Measurements from ENCODE around the gene MOV10. TPM values are rescaled to one million over a fixed set of nuclear protein-coding genes. Genes with fewer than 3 reads are reported as not detected.
A peak's percentile ranks its signal among the peaks of the same experiment; 100 is the strongest.

MOV10 gene
- total RNA-seq, 1 donor from 2014 or later = 46.7 TPM

DNA sequence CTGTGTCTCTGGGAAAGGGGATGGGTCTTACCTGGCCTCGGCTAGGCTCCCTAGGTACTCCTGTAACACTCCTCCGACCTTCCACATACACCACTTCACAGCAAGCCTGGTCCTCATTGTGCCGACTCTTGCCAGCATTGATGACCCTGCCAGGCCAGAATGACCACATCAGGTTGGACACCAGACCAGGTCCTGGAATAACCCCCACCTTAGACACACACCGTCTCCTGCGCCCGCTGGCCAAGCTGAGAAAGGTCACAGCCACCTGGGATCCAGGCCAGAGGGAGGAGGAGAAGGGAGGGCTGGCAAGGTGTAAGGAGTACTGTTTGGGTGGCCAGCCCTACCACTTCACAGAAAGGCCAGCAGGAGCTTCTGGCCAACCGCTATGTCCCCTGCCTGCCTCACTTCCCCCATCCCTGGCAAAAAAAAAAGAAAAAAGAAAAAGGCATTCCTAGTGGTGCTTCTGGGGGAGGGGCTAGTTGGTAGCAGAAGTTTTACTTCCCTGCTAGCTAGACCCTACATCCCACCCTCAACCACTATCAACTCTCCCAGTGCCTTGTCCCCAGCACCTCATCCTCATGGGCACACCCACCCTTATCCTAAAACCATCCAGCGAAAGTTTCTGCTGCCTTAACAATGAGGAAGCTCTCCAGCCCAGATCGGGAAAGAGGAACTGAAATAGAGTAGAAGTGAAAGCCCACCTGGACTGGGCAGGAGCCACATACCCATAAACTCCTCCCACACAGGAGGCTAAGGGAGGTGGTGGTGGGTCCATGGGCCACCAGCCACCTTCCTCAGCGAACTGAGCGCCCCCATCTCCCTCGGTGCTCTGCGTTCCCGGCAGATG is 39.2 kb downstream of the MOV10 start:
- Histone ChIP-seq H3K27me3 (ENCODE audit: control insufficient read depth, insufficient read depth, low read length) (no peaks in the 10 kb centered on the region), H3K4me3 (ENCODE audit: low read depth, low read length) (peak overlapping the region; percentile 52), H3K36me3 (ENCODE audit: control insufficient read depth, insufficient read depth, low read length) (no peaks in the 10 kb centered on the region)
- TF ChIP-seq, protein P1, sequence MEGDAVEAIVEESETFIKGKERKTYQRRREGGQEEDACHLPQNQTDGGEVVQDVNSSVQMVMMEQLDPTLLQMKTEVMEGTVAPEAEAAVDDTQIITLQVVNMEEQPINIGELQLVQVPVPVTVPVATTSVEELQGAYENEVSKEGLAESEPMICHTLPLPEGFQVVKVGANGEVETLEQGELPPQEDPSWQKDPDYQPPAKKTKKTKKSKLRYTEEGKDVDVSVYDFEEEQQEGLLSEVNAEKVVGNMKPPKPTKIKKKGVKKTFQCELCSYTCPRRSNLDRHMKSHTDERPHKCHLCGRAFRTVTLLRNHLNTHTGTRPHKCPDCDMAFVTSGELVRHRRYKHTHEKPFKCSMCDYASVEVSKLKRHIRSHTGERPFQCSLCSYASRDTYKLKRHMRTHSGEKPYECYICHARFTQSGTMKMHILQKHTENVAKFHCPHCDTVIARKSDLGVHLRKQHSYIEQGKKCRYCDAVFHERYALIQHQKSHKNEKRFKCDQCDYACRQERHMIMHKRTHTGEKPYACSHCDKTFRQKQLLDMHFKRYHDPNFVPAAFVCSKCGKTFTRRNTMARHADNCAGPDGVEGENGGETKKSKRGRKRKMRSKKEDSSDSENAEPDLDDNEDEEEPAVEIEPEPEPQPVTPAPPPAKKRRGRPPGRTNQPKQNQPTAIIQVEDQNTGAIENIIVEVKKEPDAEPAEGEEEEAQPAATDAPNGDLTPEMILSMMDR (IDR thresholded peaks at IDR 0.05; ENCODE audit: insufficient read depth, low read length, poor library complexity, severe bottlenecking) = no peak
- DNase-seq (ENCODE audit: low read depth) = no peak

DNA sequence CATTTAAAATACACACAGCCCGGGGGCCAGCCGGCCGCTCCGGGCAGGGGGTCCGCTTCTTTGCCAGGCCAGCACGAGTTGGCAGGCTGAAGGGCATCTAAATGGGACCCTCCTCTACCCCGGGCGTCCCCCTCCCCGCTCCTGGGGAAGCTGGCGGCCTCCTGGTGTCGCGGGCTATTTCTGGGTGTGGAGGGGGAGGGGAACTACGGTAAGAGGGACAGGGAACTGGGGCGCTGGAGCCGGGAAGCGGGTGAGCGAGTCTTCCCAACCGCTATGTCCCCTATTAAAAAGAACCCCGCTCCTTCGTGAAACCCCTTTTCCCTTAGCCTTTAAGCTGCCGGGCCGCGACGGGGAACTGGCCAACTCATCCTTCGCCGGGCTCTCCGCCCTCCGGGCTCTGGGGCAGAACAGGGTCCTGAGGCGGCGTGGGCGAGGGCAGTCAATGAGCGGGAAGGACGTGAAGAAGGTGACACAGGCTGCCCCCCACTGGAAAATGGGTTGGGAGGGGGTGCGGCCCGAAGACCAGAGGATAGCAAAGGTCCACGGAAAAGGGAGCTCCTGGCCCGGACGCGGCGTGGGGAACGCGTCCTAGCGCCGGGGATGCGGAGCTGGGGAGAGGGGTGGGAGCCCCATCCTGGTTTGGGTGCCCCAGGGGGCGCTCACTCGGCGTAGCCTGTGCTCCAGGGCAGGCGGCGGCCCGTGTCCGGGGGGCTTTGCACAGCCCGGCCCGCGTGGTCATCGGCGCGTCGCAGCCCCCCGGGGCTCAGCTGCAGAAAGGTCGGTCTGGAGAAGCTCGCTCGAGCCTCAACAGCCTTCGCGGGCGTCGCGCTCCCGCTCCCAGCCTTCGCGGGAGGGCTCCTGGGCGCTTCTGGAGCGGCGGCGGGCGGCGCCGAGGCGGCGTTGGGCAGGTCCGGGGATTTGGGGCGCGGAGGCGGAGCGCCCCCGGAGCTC is 40.1 kb downstream of the MOV10 start:
- no peak for DNase-seq (ENCODE audit: low read depth)
- Histone ChIP-seq H3K27me3 (ENCODE audit: control insufficient read depth, insufficient read depth, low read length) (no peaks in the 10 kb centered on the region), H3K4me3 (ENCODE audit: low read depth, low read length) (peak overlapping the region; percentile 52), H3K36me3 (ENCODE audit: control insufficient read depth, insufficient read depth, low read length) (no peaks in the 10 kb centered on the region)
- TF ChIP-seq, protein P1 (IDR thresholded peaks at IDR 0.05; ENCODE audit: insufficient read depth, low read length, poor library complexity, severe bottlenecking) = no peak

DNA sequence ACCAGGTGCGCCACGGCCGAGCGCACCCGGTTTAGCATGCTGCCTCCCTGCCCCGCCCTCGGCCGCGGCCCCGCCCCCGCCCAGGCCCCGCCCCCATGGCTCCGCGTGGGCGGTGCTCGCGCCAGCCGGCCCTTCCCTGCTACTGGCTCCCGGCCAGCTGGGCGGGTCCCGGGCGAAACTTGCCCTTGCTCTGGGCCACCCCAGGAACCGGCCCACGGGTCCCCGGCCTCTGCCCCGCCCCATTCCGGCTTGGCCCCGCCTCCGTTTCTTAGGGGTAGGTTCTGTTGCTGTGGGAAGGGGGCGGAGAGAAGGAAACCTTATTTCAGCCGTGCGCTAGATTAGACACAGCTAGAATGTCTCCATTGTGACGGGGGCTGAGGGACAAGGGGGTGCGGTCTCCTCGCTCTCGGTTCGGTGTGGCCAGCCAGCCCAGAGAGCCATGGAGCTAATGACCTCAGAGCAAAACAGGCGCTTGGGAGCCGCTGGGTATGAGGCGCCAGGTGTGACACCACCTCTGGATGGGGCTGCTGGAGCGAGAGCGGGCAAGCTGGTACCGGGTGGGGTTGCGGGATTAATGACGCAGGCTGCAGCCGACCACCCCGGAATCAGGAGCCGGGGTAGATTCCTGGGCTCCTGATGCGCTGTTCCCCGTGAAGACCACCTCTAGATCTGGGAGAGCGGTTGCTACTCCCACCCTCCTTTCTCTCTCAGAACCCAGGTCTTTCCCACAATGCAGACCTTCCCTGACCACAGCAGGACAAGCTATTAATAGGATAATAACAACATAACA is 41.0 kb downstream of the MOV10 start, which contains the start of gene PPM1J:
TSS of gene PPM1J (minus strand) at position 69 of the 790 bp plus-strand sequence. CDS start at position 38, 31 bp downstream.
- Histone ChIP-seq H3K27me3 (ENCODE audit: control insufficient read depth, insufficient read depth, low read length) (no peaks in the 10 kb centered on the region), H3K4me3 (ENCODE audit: low read depth, low read length) (peak within 1 kb of the TSS; percentile 52), H3K36me3 (ENCODE audit: control insufficient read depth, insufficient read depth, low read length) (no peaks in the 10 kb centered on the region)
- TF ChIP-seq, protein P1 (IDR thresholded peaks at IDR 0.05; ENCODE audit: insufficient read depth, low read length, poor library complexity, severe bottlenecking) = no peak
- DNase-seq (ENCODE audit: low read depth) = peak; percentile 72

DNA sequence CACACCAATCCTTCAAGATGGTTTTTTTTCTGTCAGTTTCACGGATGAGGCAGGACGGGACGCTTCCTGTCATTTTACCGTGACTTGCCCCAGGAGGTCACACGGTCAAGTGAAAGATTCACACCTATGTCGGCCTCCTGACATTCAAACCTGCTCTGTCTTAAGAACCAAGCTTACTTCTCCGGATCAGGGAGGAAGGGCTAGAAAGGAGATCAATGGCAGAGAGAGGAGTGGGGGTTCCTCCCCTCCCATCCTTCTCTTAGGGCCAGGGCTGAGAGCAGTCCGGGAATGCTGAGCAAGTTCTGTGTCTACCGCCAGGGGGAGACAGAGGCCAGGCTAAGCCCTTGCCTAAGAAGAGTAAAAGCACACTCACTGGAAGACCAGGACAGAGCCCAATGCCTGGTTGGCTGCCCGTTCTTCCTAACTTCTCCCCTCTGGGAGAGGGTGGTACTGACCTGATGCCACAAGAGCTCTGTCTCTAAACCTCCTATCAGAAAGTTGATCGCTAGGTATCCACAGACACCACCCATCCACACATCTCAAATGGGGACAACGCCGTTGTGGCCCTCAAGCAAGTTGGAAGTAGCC is 41.8 kb downstream of the MOV10 start:
- Histone ChIP-seq H3K4me3 (ENCODE audit: low read depth, low read length) (peak overlapping the region; percentile 7), H3K27me3 (ENCODE audit: control insufficient read depth, insufficient read depth, low read length) (no peaks in the 10 kb centered on the region), H3K36me3 (ENCODE audit: control insufficient read depth, insufficient read depth, low read length) (no peaks in the 10 kb centered on the region)
- peak; percentile 63 for DNase-seq (ENCODE audit: low read depth)
- TF ChIP-seq, protein P1 (IDR thresholded peaks at IDR 0.05; ENCODE audit: insufficient read depth, low read length, poor library complexity, severe bottlenecking) = peak; percentile 95

GRCh38 chr1:112717263-112717873 is 42.9 kb downstream of the MOV10 start:
- TF ChIP-seq, protein P1 (IDR thresholded peaks at IDR 0.05; ENCODE audit: insufficient read depth, low read length, poor library complexity, severe bottlenecking) = no peak
- Histone ChIP-seq H3K4me3 (ENCODE audit: low read depth, low read length) (no peak overlapping the region), H3K27me3 (ENCODE audit: control insufficient read depth, insufficient read depth, low read length) (no peaks in the 10 kb centered on the region), H3K36me3 (ENCODE audit: control insufficient read depth, insufficient read depth, low read length) (no peaks in the 10 kb centered on the region)
- no peak for DNase-seq (ENCODE audit: low read depth)

All from kidney epithelial cell (primary cell).